GM12878 (cell line): ENCODE measurements around the gene ZNF331. TPM values are rescaled to one million over a fixed set of nuclear protein-coding genes. Genes with fewer than 3 reads are reported as not detected.

ENCODE experiments used
- ATAC-seq: fragments of 200-7000 bp; cut with Tn5 transposase; 3 replicates; pipeline ENCODE4 v1.9.1; 2020; ENCODE audit warnings: mild to moderate bottlenecking, moderate library complexity
- BruUV-seq: library from RNA; stranded (reverse); fragments of 400-500 nt; replicated peaks from 2 replicates; lab custom pipeline; 2021; lab: Mats Ljungman, UMichigan
- CTCF ChIA-PET: fragments of 300-600 bp; sonication (Branson Sonifier 250); formaldehyde crosslinking; extraction: SDS; loops from one replicate; lab custom pipeline; 2021; ENCODE audit warnings: inconsistent platforms; lab: Yijun Ruan, JAX
- POLR2A ChIA-PET: fragments of 350-600 bp; formaldehyde crosslinking; extraction: SDS; loops from one replicate; lab custom pipeline; 2021; ENCODE audit warnings: inconsistent platforms; lab: Charles Lee
- RAD21 ChIA-PET: fragments of 300-600 bp; sonication (Branson Sonifier 250); formaldehyde crosslinking; loops from one replicate; lab custom pipeline; 2023; ENCODE audit warnings: antibody characterized with exemption; ENCODE audit not compliant: unreplicated experiment; lab: Charles Lee
- SMC1A ChIA-PET: fragments of 300-600 bp; sonication (Branson Sonifier 250); formaldehyde crosslinking; loops from one replicate; lab custom pipeline; 2023; ENCODE audit not compliant: unreplicated experiment, uncharacterized antibody; lab: Charles Lee
- DNase-seq: peaks from one replicate; pipeline ENCODE4 v3.0.0-alpha.2; 2011; ENCODE audit warnings: low read depth, low spot score
- FAIRE-seq: peaks from 3 replicates; lab custom pipeline; 2011; peaks lifted over from hg19 to GRCh38; lab: Jason Lieb, UNC
- H2AFZ ChIP-seq: 2 replicates; pipeline ENCODE4 v1.6.0; 2011; ENCODE audit warnings: low read depth, low read length, control low read depth; ENCODE audit not compliant: control insufficient read depth
- H3K27ac ChIP-seq: 2 replicates; pipeline ENCODE4 v1.5.1; 2011; ENCODE audit warnings: control low read depth; ENCODE audit not compliant: control insufficient read depth, insufficient read depth
- H3K27me3 ChIP-seq, 2 experiments: replicated peaks in 1 of 2; 2 replicates each; pipeline versions ENCODE4 v1.6.0 to v1.6.1; 2011; ENCODE audit warnings: low read length in 1 of 2; ENCODE audit not compliant: control insufficient read depth in 2 of 2, insufficient read depth in 2 of 2
- H3K36me3 ChIP-seq, 2 experiments: 2 replicates each; pipeline ENCODE4 v1.5.1; 2011; ENCODE audit warnings: low read length in 1 of 2; ENCODE audit not compliant: control insufficient read depth in 2 of 2, insufficient read depth in 2 of 2
- H3K4me1 ChIP-seq: 2 replicates; pipeline ENCODE4 v1.6.1; 2011; ENCODE audit warnings: mild to moderate bottlenecking, low read length, moderate library complexity, mixed read lengths; ENCODE audit not compliant: control insufficient read depth, insufficient read depth
- H3K4me2 ChIP-seq: 2 replicates; pipeline ENCODE4 v1.6.0; 2011; ENCODE audit warnings: control low read depth; ENCODE audit not compliant: control insufficient read depth, insufficient read depth
- H3K4me3 ChIP-seq: fragments of 200-600 bp; sonication (generic); 2 replicates; pipeline ENCODE4 v1.5.1; 2016
- H3K79me2 ChIP-seq: 2 replicates; pipeline ENCODE4 v1.6.0; 2011; ENCODE audit warnings: low read length; ENCODE audit not compliant: control insufficient read depth, insufficient read depth
- H3K9ac ChIP-seq: 2 replicates; pipeline ENCODE4 v1.8.0; 2011; ENCODE audit warnings: low read length, control low read depth, mixed read lengths; ENCODE audit not compliant: control insufficient read depth, insufficient read depth
- H3K9me3 ChIP-seq: replicated peaks from 3 replicates; pipeline ENCODE4 v1.5.1; 2011; ENCODE audit warnings: mild to moderate bottlenecking, low read length; ENCODE audit not compliant: control insufficient read depth, insufficient read depth
- H4K20me1 ChIP-seq: 2 replicates; pipeline ENCODE4 v1.6.0; 2011; ENCODE audit not compliant: control insufficient read depth, insufficient read depth
- BRCA1 ChIP-seq: IDR thresholded peaks from 2 replicates; pipeline ENCODE4 v1.6.1; 2011; ENCODE audit warnings: low read depth, low read length, improper control_type of control experiment
- CHD4 ChIP-seq: fragments of 200-600 bp; sonication (generic); IDR thresholded peaks from 2 replicates; pipeline ENCODE4 v1.6.1; 2016; ENCODE audit warnings: mild to moderate bottlenecking
- HDAC2 ChIP-seq: fragments of 200-600 bp; sonication (generic); IDR thresholded peaks from 2 replicates; pipeline ENCODE4 v1.6.1; 2017
- JUND ChIP-seq: IDR thresholded peaks from 2 replicates; pipeline ENCODE4 v1.6.1; 2012; ENCODE audit warnings: low read depth, mild to moderate bottlenecking, low read length, improper control_type of control experiment, moderate library complexity
- MTA2 ChIP-seq: fragments of 450-650 bp; IDR thresholded peaks from 2 replicates; pipeline ENCODE4 v1.6.1; 2016; ENCODE audit warnings: low read depth, mild to moderate bottlenecking, moderate library complexity
- NFXL1 ChIP-seq: fragments of 450-650 bp; IDR thresholded peaks from 2 replicates; pipeline ENCODE4 v1.6.1; 2017; ENCODE audit warnings: antibody characterized with exemption, mild to moderate bottlenecking, borderline replicate concordance
- NKRF ChIP-seq: fragments of 450-650 bp; conservative IDR thresholded peaks from 2 replicates; pipeline ENCODE4 v1.6.1; 2017; ENCODE audit warnings: mild to moderate bottlenecking, moderate library complexity
- PBX3 ChIP-seq: IDR thresholded peaks from 2 replicates; pipeline ENCODE4 v1.6.1; 2011; ENCODE audit warnings: mild to moderate bottlenecking, low read depth, low read length, moderate library complexity; ENCODE audit not compliant: insufficient replicate concordance
- WRNIP1 ChIP-seq: IDR thresholded peaks from 2 replicates; pipeline ENCODE4 v1.6.1; 2011; ENCODE audit warnings: low read depth, low read length, improper control_type of control experiment, borderline replicate concordance
- YY1 ChIP-seq: IDR thresholded peaks from 2 replicates; pipeline ENCODE4 v1.6.1; 2011; ENCODE audit warnings: low read depth, mild to moderate bottlenecking, low read length
- ZNF592 ChIP-seq: fragments of 450-650 bp; IDR thresholded peaks from 2 replicates; pipeline ENCODE4 v1.6.1; 2017; ENCODE audit warnings: mild to moderate bottlenecking, moderate library complexity
- ZNF687 ChIP-seq: fragments of 450-650 bp; IDR thresholded peaks from 2 replicates; pipeline ENCODE4 v1.6.1; 2017; ENCODE audit warnings: mild to moderate bottlenecking, moderate library complexity
- WGBS: methylation state at CpG from one replicate; pipeline ENCODE4 v1.1.6; 2016; ENCODE audit warnings: low lambda C conversion rate; ENCODE audit not compliant: insufficient replicate concordance, insufficient coverage; ENCODE audit errors: missing lambda C conversion rate; 5-methylcytosine and 5-hydroxymethylcytosine counted together
- in situ Hi-C: fragments of 300-500 bp; cut with MboI; formaldehyde crosslinking; loops from 9 replicates; pipeline ENCODE4 v1.14.3; 2018; ENCODE audit warnings: mixed read lengths
- intact Hi-C: fragments of 100-400 bp; cut with micrococcal nuclease; formaldehyde crosslinking; loops from one replicate; pipeline ENCODE4 v1.14.2; 2022; ENCODE audit not compliant: unreplicated experiment
- polyA plus RNA-seq, 11 experiments: library from polyadenylated mRNA; depleted of rRNA in 4 of 11; unstranded in 6 of 11; stranded (reverse) in 5 of 11; fragments of >200 nt; fragmentation: Nextera tagmentation in 4 of 11; fragmentation: Illumina TruSeq in 1 of 11; extraction: Ambion mirVana in 4 of 11; extraction: Trizol in 1 of 11; gene quantifications; 1 replicate in 1 of 11; 2 replicates in 10 of 11; pipeline versions ENCODE4 v1.2.1 to v1.2.3, GENCODE V29; 2011 to 2016; ENCODE audit warnings: inconsistent platforms in 2 of 11, missing spikeins in 2 of 11, low read depth in 1 of 11
- total RNA-seq, 4 experiments: library from RNA; depleted of rRNA in 3 of 4; stranded (reverse); fragments of >200 nt in 3 of 4; fragmentation: Illumina TruSeq in 1 of 4; extraction: Trizol in 1 of 4; gene quantifications; 2 replicates each; pipeline versions ENCODE4 v1.2.1 to v1.2.3, GENCODE V29; 2013 to 2021

ZNF331 gene
- total and polyA plus RNA-seq, 10 of the 15 experiments (the other 5 are each of a cell fraction or from before 2014, with no cell fraction given): 2.6 to 11.5 (median 5.3) TPM

GRCh38 chr19:53624771-53625545, 87.0 kb downstream of the ZNF331 start:
- ATAC-seq: no peak
- ChIA-PET POLR2A (no interaction called here), CTCF (no interaction called here)
- no peak for TF ChIP-seq JUND
- TF ChIP-seq CHD4: no peak
- TF ChIP-seq PBX3: no peak
- TF ChIP-seq ZNF687: no peak
- no peak for TF ChIP-seq ZNF592
- TF ChIP-seq NFXL1: no peak
- no peak for TF ChIP-seq NKRF
- TF ChIP-seq WRNIP1: no peak
- no peak for TF ChIP-seq YY1
- TF ChIP-seq HDAC2: no peak
- TF ChIP-seq BRCA1: no peak
- TF ChIP-seq MTA2: no peak

More at GRCh38 chr19:53624771-53625545, 87.0 kb downstream of the ZNF331 start:
- Histone ChIP-seq H3K9ac (no peak overlapping the region), H3K4me2 (no peak overlapping the region), H3K27me3 (no peaks in the 10 kb centered on the region), H3K4me3 (no peak overlapping the region), H2AFZ (no peak overlapping the region), H3K79me2 (no peaks in the 10 kb centered on the region), H3K27ac (no peak overlapping the region), H3K36me3 (no peaks in the 10 kb centered on the region), H3K4me1 (no peaks in the 10 kb centered on the region), H3K9me3 (no peaks in the 10 kb centered on the region; the same call in 2 of the 3 replicates), H4K20me1 (no peaks in the 10 kb centered on the region)
- BruUV-seq: no TSS peak
- DNase-seq (no peak), FAIRE-seq (no peak)
- WGBS: 26% methylated on average over 16 of the region's 16 CpGs
- SMC1A ChIA-PET: no interaction called here
- intact Hi-C loops: no loop called here
- in situ Hi-C loops: no loop called here
- RAD21 ChIA-PET: no interaction called here
